ENCODE measurements around the gene PAQR5. TPM values are rescaled to one million over a fixed set of nuclear protein-coding genes. Genes with fewer than 3 reads are reported as not detected.

Gene PAQR5
- total RNA-seq, 1 experiment from 2014 or later, result 2.0 TPM

DNA sequence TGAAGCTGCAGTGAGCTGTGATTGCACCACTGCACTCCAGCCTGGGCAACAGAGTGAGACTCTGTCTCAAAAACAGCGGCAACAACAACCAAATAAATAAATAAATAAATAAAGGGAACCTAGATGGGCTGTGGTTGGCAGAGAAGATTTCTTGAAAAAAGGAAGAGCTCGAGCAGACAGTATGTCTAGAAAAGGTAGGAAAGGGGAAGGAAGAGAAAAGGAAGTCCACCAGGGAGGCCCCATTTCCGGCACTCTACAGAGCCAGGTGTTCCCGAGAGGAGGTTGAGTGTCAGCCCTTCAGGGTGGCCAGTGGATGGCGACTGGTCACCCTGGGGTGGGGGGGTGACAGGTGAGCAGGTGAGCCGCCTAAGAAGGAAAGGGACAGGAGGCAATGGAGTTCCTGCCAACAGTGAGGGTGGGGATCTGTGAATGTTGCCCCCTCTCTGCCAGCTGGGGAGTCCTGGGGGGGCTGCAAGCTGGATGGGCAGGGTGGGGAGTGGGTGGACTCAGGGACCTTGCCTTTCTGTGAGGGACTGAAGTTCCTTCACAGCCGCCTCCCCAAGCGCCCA is 14.8 kb downstream of the PAQR5 start:
- in situ Hi-C loops (cut with HindIII; ENCODE audit: low pct_unique_long_range_greater_than_20kb, low sequenced_read_pairs), result no loop called here
- ChIA-PET POLR2A (no interaction called here), CTCF (no interaction called here)
- TF ChIP-seq TCF7L2 (IDR thresholded peaks at IDR 0.05; ENCODE audit: low read depth, low read length), result no peak
- TF ChIP-seq, protein P1, sequence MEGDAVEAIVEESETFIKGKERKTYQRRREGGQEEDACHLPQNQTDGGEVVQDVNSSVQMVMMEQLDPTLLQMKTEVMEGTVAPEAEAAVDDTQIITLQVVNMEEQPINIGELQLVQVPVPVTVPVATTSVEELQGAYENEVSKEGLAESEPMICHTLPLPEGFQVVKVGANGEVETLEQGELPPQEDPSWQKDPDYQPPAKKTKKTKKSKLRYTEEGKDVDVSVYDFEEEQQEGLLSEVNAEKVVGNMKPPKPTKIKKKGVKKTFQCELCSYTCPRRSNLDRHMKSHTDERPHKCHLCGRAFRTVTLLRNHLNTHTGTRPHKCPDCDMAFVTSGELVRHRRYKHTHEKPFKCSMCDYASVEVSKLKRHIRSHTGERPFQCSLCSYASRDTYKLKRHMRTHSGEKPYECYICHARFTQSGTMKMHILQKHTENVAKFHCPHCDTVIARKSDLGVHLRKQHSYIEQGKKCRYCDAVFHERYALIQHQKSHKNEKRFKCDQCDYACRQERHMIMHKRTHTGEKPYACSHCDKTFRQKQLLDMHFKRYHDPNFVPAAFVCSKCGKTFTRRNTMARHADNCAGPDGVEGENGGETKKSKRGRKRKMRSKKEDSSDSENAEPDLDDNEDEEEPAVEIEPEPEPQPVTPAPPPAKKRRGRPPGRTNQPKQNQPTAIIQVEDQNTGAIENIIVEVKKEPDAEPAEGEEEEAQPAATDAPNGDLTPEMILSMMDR (IDR thresholded peaks at IDR 0.05), result no peak
- TF ChIP-seq, protein P2, sequence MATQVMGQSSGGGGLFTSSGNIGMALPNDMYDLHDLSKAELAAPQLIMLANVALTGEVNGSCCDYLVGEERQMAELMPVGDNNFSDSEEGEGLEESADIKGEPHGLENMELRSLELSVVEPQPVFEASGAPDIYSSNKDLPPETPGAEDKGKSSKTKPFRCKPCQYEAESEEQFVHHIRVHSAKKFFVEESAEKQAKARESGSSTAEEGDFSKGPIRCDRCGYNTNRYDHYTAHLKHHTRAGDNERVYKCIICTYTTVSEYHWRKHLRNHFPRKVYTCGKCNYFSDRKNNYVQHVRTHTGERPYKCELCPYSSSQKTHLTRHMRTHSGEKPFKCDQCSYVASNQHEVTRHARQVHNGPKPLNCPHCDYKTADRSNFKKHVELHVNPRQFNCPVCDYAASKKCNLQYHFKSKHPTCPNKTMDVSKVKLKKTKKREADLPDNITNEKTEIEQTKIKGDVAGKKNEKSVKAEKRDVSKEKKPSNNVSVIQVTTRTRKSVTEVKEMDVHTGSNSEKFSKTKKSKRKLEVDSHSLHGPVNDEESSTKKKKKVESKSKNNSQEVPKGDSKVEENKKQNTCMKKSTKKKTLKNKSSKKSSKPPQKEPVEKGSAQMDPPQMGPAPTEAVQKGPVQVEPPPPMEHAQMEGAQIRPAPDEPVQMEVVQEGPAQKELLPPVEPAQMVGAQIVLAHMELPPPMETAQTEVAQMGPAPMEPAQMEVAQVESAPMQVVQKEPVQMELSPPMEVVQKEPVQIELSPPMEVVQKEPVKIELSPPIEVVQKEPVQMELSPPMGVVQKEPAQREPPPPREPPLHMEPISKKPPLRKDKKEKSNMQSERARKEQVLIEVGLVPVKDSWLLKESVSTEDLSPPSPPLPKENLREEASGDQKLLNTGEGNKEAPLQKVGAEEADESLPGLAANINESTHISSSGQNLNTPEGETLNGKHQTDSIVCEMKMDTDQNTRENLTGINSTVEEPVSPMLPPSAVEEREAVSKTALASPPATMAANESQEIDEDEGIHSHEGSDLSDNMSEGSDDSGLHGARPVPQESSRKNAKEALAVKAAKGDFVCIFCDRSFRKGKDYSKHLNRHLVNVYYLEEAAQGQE (IDR thresholded peaks at IDR 0.05; ENCODE audit: insufficient read depth in 1 of 2, low read depth in 2 of 2, low read length in 1 of 2), result no peak
- no peak for TF ChIP-seq SIN3A (IDR thresholded peaks at IDR 0.05; ENCODE audit: borderline replicate concordance, insufficient read depth, low read depth, low read length)
- TF ChIP-seq POLR2AphosphoS5 (IDR thresholded peaks at IDR 0.05; ENCODE audit: low read depth, low read length), result no peak
- no peak overlapping the region for H3K27ac ChIP-seq (ENCODE audit: low read length)
- BruUV-seq (replicated peaks), result no TSS peak
- H3K4me1 ChIP-seq (ENCODE audit: control insufficient read depth, insufficient read depth, low read length), result no peaks in the 10 kb centered on the region; the same call in 1 of the 2 replicates
- H3K4me3 ChIP-seq (ENCODE audit: low read depth in 2 of 2, low read length in 2 of 2), result no peak overlapping the region
- intact Hi-C loops (cut with micrococcal nuclease; ENCODE audit: unreplicated experiment), result no loop called here
- no peaks in the 10 kb centered on the region for H3K27me3 ChIP-seq (ENCODE audit: control insufficient read depth, insufficient read depth, low read length)
- ATAC-seq (no peak), DNase-seq (ENCODE audit: low read depth, low spot score) (no peak)
- no peaks in the 10 kb centered on the region for H3K9me3 ChIP-seq (ENCODE audit: control insufficient read depth, insufficient read depth, low read depth, low read length)
- H3K36me3 ChIP-seq (ENCODE audit: control insufficient read depth, insufficient read depth, low read length), result no peaks in the 10 kb centered on the region

DNA sequence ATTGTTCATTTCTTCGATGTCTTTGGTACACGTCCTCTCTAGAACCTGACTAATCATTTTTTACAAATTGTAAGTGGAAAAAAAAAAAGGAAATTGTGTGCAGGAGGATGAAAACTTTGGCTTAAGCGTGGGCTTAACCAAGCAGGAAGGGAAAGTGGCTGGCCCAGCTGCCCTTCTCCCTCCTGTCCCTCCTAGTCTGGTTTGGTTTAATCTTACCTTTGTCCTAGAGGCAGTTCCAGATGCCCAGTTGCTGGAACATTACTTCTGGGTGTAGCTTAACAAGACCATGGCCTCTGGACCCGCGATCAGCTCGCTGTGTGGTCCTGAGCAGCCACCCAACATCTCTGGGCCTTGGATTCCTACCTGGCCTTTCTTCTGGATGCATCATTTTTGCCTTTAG is 15.4 kb downstream of the PAQR5 start:
- no peak for ATAC-seq
- Histone ChIP-seq H3K36me3 (ENCODE audit: control insufficient read depth, insufficient read depth, low read length) (no peaks in the 10 kb centered on the region), H3K27ac (ENCODE audit: low read length) (no peak overlapping the region), H3K9me3 (ENCODE audit: control insufficient read depth, insufficient read depth, low read depth, low read length) (no peaks in the 10 kb centered on the region), H3K4me1 (ENCODE audit: control insufficient read depth, insufficient read depth, low read length) (no peaks in the 10 kb centered on the region; the same call in 1 of the 2 replicates), H3K4me3 (ENCODE audit: low read depth in 2 of 2, low read length in 2 of 2) (no peak overlapping the region), H3K27me3 (ENCODE audit: control insufficient read depth, insufficient read depth, low read length) (no peaks in the 10 kb centered on the region)
- ChIA-PET POLR2A (interaction anchor here (0.7 kb wide), 2 partner anchors 14 to 55 kb away, joined by 4 read pairs; no protein-coding TSS in a partner anchor), CTCF (no interaction called here)
- DNase-seq (ENCODE audit: low read depth, low spot score), result no peak
- in situ Hi-C loops (cut with HindIII; ENCODE audit: low pct_unique_long_range_greater_than_20kb, low sequenced_read_pairs), result no loop called here
- intact Hi-C loops (cut with micrococcal nuclease; ENCODE audit: unreplicated experiment), result no loop called here
- TF ChIP-seq, protein P1 (IDR thresholded peaks at IDR 0.05), result no peak
- TF ChIP-seq TCF7L2 (IDR thresholded peaks at IDR 0.05; ENCODE audit: low read depth, low read length) (no peak), POLR2AphosphoS5 (IDR thresholded peaks at IDR 0.05; ENCODE audit: low read depth, low read length) (no peak), SIN3A (IDR thresholded peaks at IDR 0.05; ENCODE audit: borderline replicate concordance, insufficient read depth, low read depth, low read length) (no peak)
- TF ChIP-seq, protein P2 (IDR thresholded peaks at IDR 0.05; ENCODE audit: insufficient read depth in 1 of 2, low read depth in 2 of 2, low read length in 1 of 2), result no peak
- BruUV-seq (replicated peaks), result no TSS peak
